ENCODE results near the gene MOB3A. TPM values are rescaled to one million over a fixed set of nuclear protein-coding genes. Genes with fewer than 3 reads are reported as not detected.

MOB3A gene
- total and polyA plus RNA-seq, 9 of the 15 experiments (the other 6 are each of a cell fraction or from before 2014, with no cell fraction given) = 1.1 to 24.1 (median 6.0) TPM

DNA sequence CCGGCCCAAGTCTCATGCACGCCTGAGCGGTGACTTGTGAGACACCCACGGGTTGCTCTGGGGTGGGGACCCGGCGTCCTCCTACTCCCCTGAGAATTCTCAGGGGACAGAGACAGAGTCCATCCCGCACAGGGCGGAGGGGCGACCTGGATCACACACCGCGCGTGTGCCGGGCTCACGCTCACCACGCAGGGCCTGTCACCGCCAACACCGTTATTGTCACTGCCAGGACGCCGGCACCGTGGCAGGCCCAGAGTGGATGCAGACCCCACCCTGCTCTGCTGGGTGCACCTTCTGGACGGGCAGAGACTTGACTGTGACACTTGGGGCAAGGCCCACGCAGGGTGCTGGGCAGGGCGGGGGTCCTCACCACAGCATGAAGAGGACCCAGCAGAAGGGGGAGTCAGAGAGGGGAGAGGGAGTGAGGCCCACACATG is 16.2 kb downstream of the MOB3A start (continued):
- TF ChIP-seq, protein P1, sequence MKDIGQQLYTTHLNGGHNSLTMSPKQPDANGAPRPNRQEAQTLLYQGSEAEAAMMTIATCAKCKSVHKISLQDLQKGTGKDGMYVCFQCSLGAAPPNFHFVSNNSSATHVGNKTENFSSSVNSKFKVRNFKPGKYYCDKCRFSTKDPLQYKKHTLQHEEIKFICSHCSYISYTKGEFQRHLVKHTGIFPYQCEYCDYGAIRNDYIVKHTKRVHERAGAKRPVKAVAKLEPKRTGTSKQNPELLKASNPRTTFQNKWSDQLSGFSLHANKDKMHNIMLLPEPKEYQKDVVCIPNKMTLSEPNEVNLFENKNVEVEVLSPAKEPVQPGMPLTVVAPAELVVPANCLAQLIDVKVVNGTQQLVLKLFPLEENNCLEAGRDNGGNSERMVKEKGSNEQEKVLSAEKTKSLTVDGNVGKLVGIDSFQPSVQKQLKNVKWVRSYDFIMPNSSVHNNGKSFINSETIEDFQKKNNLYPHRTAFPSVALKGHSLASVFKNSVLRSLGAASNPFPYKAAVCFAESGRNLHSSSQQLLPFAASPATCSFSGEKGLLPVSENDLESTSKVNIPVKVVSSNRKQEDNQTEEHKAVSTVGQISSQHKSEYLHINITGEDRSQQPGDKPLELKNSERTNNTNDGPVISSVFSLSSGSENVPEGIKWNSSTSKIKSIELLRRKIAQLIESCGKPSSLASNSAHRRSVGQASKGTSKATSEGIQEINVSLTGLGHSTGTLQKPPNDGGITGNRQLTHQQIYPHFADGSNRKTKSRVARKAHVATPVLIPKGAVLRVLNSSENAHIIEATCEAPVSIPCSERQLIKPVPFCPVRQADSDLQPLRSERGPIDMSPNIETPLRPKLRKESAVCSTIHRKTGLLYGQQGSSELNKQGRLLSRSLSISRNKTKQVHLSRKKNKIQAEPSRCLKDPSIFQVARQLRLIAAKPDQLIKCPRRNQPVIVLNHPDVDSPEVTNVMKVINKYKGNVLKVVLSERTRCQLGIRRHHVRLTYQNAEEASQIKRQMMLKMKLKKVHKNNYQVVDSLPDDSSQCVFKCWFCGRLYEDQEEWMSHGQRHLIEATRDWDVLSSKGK (CRISPR knock-in tag; IDR thresholded peaks at IDR 0.05) = no peak

DNA sequence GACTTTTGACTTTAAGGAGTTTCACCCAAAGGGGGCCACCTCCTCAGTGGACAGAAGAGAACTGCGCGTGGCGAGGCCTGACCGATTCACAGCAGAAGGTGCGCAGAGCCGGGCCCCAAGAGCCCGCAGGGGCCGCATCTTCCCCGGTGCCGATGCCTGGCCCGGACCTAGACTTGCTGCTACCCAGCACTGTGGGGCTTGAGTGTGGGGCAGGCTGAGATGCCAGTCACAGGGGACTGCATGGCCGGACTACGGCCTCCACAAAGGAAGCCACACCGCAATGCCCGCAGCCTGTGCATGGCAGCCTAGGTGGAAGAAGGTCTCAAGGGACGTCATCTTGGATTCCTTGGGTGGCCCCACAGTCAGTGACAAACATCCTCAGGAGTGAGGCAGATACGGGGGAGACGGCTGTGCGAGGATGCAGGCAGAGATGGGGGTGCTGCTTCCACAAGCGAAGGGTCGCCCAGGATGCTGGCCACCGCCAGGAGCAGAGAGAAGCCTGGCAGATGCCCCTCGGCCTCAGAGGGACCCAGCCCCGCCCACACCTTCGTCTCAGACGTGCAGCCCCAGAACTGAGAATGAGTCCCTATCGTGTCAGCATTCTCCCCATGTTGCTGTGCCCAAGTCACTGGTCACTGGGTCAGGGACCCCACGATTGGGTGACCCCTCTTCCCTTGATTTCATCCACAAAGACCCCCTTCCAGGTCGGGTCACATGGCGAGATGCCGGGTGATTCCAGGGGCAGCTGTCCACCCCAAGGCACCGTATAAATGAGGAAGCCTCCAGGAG is 16.9 kb downstream of the MOB3A start:
- no peak overlapping the region for H3K27ac ChIP-seq (ENCODE audit: extremely low read depth, low read depth, low read length)
- DNase-seq (ENCODE audit: extremely low read depth in 1 of 4, low spot score in 3 of 4) = peak in 1 of 4 experiments; percentile 3
- no peaks in the 10 kb centered on the region; the same call in 1 of the 2 replicates for H3K9me3 ChIP-seq (replicated peaks; ENCODE audit: control insufficient read depth, insufficient read depth, low read depth, low read length)
- peaks cover 0 to 26% of the 10 kb centered on the region in 2 experiments; a peak in 2 of 5 replicates for H3K4me1 ChIP-seq (replicated peaks in 1 of 2; ENCODE audit: control insufficient read depth in 2 of 2, insufficient read depth in 2 of 2, low read length in 2 of 2)
- no peaks in the 10 kb centered on the region for H4K20me1 ChIP-seq (replicated peaks; ENCODE audit: control insufficient read depth, insufficient read depth, low read length)
- TF ChIP-seq GATAD2A (IDR thresholded peaks at IDR 0.05) (no peak), ZNF445 (CRISPR knock-in tag; IDR thresholded peaks at IDR 0.05; ENCODE audit: low read depth) (no peak), TRIM24 (IDR thresholded peaks at IDR 0.05) (no peak), ZNF778 (CRISPR knock-in tag; IDR thresholded peaks at IDR 0.05) (no peak), SREBF2 (CRISPR knock-in tag; IDR thresholded peaks at IDR 0.05) (no peak), NELFE (IDR thresholded peaks at IDR 0.05; ENCODE audit: insufficient read depth, insufficient read length) (no peak), SLC30A9 (CRISPR knock-in tag; IDR thresholded peaks at IDR 0.05) (no peak), NFE2 (IDR thresholded peaks at IDR 0.05; ENCODE audit: low read depth) (no peak)
- TF ChIP-seq, protein P2, sequence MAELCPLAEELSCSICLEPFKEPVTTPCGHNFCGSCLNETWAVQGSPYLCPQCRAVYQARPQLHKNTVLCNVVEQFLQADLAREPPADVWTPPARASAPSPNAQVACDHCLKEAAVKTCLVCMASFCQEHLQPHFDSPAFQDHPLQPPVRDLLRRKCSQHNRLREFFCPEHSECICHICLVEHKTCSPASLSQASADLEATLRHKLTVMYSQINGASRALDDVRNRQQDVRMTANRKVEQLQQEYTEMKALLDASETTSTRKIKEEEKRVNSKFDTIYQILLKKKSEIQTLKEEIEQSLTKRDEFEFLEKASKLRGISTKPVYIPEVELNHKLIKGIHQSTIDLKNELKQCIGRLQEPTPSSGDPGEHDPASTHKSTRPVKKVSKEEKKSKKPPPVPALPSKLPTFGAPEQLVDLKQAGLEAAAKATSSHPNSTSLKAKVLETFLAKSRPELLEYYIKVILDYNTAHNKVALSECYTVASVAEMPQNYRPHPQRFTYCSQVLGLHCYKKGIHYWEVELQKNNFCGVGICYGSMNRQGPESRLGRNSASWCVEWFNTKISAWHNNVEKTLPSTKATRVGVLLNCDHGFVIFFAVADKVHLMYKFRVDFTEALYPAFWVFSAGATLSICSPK (IDR thresholded peaks at IDR 0.05; ENCODE audit: borderline replicate concordance) = no peak
- TF ChIP-seq, protein P3, sequence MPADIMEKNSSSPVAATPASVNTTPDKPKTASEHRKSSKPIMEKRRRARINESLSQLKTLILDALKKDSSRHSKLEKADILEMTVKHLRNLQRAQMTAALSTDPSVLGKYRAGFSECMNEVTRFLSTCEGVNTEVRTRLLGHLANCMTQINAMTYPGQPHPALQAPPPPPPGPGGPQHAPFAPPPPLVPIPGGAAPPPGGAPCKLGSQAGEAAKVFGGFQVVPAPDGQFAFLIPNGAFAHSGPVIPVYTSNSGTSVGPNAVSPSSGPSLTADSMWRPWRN (IDR thresholded peaks at IDR 0.05; ENCODE audit: low read depth) = no peak
- no peak overlapping the region for H3K4me2 ChIP-seq (ENCODE audit: insufficient read depth, low read length)
- H3K27me3 ChIP-seq (ENCODE audit: control insufficient read depth in 2 of 2, insufficient read depth in 2 of 2, low read length in 2 of 2) = no peaks in the 10 kb centered on the region
- no peaks in the 10 kb centered on the region for H3K9me1 ChIP-seq (ENCODE audit: control insufficient read depth, insufficient read depth, low read length)
- BruUV-seq (replicated peaks) = no TSS peak
- ChIA-PET POLR2A (no interaction called here), CTCF (ENCODE audit: low intra/inter-chr PET ratio) (no interaction called here)
- H3K36me3 ChIP-seq (ENCODE audit: control insufficient read depth, insufficient read depth, low read length) = peaks cover 47% of the 10 kb centered on the region; the same call in 2 of the 3 replicates
- intact Hi-C loops (cut with micrococcal nuclease) = no loop called here
- peak overlapping the region in 1 of 2 experiments; percentile 52; a peak in 1 of 4 replicates for H3K9ac ChIP-seq (ENCODE audit: insufficient read depth in 1 of 2, low read depth in 2 of 2, low read length in 2 of 2)
- H3K79me2 ChIP-seq (ENCODE audit: control insufficient read depth, insufficient read depth, low read length) = no peaks in the 10 kb centered on the region; the same call in 2 of the 3 replicates
- FAIRE-seq = no peak
- no peak for ATAC-seq
- no peak overlapping the region for H2AFZ ChIP-seq (ENCODE audit: low read depth, low read length)
- in situ Hi-C loops (cut with MboI) = no loop called here
- WGBS (ENCODE audit: insufficient coverage, low coverage, missing lambda C conversion rate) = 91% methylated on average over 29 of the region's 32 CpGs
- H3K4me3 ChIP-seq = no peak overlapping the region

Measured in K562 (cell line).